Tibial nerve (tissue), 4 donors: ENCODE results near the gene TMA16.

ENCODE experiments used
- CTCF ChIP-seq, 5 experiments: fragments of 200-600 bp in 3 of 5; fragments of 450-650 bp in 2 of 5; sonication (generic) in 3 of 5; IDR thresholded peaks; one replicate each; pipeline ENCODE4 v1.5.1; 2016 to 2019; ENCODE audit warnings: antibody characterized with exemption in 5 of 5, mild to moderate bottlenecking in 3 of 5, moderate library complexity in 2 of 5
- EP300 ChIP-seq, 2 donors: sonication (generic); formaldehyde crosslinking; IDR thresholded peaks; one replicate each; pipeline ENCODE4 v1.6.1; 2017; ENCODE audit warnings: antibody characterized with exemption in 2 of 2, mild to moderate bottlenecking in 1 of 2
- POLR2A ChIP-seq, 2 donors: fragments of 450-650 bp; IDR thresholded peaks; one replicate each; pipeline ENCODE4 v1.6.1; 2017; ENCODE audit warnings: antibody characterized with exemption in 2 of 2, mild to moderate bottlenecking in 2 of 2, moderate library complexity in 2 of 2

GRCh38 chr4:163489929-163490328 is 4.6 kb upstream of the TMA16 start:
- no peak for TF ChIP-seq POLR2A (IDR thresholded peaks at IDR 0.05)
- no peak for TF ChIP-seq EP300 (IDR thresholded peaks at IDR 0.05)
- TF ChIP-seq CTCF (IDR thresholded peaks at IDR 0.05), result no peak
